DND-41 (cell line): Measurements from ENCODE around the gene CIRBP.
A peak's percentile ranks its signal among the peaks of the same experiment; 100 is the strongest.

Experiments
- EZH2 ChIP-seq: IDR thresholded peaks from 3 replicates; pipeline ENCODE4 v1.6.1; 2012; ENCODE audit warnings: borderline replicate concordance, low read depth, mild to moderate bottlenecking, moderate library complexity, low read length, inconsistent platforms; ENCODE audit not compliant: severe bottlenecking
- TF ChIP-seq, protein P1 (sequence below): IDR thresholded peaks from 2 replicates; pipeline ENCODE4 v1.5.1; 2012; ENCODE audit warnings: borderline replicate concordance, low read length, moderate library complexity, mild to moderate bottlenecking; ENCODE audit not compliant: poor library complexity, severe bottlenecking; ENCODE audit errors: extremely low read depth

DNA sequence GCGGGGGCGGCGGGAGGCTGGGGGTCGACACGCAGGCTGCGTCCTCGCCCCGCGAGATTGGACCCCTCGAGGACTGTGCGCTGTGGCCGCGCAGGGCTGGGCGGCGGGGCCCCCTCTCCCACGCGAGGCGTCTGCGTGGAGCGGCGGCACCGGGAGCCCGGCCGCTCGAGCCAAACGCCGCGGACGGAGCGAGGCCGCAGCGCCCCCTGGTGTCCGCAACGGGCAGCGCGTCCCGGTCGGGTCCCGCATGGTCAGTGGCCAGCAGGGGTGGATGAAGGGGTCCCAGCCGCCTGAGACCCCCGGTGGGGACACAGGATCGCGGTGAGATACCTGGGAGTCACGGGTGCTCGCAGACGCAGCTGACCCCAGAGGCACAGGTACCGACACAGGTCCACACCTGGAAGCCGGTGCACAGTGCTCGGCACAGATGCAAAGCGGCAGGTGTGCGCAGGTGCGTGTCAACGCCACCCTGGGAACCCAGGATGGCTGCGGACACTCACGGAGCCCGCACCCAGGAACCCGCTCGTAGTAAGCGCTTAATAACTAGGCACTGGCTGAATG, 2.1 kb upstream of the CIRBP start:
- TF ChIP-seq, protein P1, sequence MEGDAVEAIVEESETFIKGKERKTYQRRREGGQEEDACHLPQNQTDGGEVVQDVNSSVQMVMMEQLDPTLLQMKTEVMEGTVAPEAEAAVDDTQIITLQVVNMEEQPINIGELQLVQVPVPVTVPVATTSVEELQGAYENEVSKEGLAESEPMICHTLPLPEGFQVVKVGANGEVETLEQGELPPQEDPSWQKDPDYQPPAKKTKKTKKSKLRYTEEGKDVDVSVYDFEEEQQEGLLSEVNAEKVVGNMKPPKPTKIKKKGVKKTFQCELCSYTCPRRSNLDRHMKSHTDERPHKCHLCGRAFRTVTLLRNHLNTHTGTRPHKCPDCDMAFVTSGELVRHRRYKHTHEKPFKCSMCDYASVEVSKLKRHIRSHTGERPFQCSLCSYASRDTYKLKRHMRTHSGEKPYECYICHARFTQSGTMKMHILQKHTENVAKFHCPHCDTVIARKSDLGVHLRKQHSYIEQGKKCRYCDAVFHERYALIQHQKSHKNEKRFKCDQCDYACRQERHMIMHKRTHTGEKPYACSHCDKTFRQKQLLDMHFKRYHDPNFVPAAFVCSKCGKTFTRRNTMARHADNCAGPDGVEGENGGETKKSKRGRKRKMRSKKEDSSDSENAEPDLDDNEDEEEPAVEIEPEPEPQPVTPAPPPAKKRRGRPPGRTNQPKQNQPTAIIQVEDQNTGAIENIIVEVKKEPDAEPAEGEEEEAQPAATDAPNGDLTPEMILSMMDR: peak; percentile 93
- TF ChIP-seq EZH2: no peak
